Prostate gland (tissue), 2 donors: ENCODE results near the gene HLA-DPB1. TPM values are rescaled to one million over a fixed set of nuclear protein-coding genes. Genes with fewer than 3 reads are reported as not detected.

Source experiments
- DNase-seq: peaks from one replicate; pipeline ENCODE4 v3.0.0-alpha.2; 2019; ENCODE audit warnings: low spot score
- H3K27ac ChIP-seq, 2 donors: fragments of 200-600 bp; sonication (generic); 2 replicates each; pipeline ENCODE4 v1.5.1; 2017 to 2019
- H3K27me3 ChIP-seq: fragments of 200-600 bp; sonication (generic); replicated peaks from 2 replicates; pipeline ENCODE4 v1.5.1; 2019; ENCODE audit not compliant: insufficient read depth
- H3K36me3 ChIP-seq, 2 donors: fragments of 200-600 bp; sonication (generic); 1 replicate in 1 of 2; 2 replicates in 1 of 2; pipeline versions ENCODE4 v1.5.1 to v1.8.1; 2017 to 2019
- H3K4me1 ChIP-seq: fragments of 200-600 bp; sonication (generic); replicated peaks from 2 replicates; pipeline ENCODE4 v1.5.1; 2019
- H3K4me3 ChIP-seq, 2 donors: fragments of 200-600 bp; sonication (generic); 2 replicates each; pipeline ENCODE4 v1.5.1; 2017 to 2019
- H3K9me3 ChIP-seq: fragments of 200-600 bp; sonication (generic); 2 replicates; pipeline ENCODE4 v1.5.1; 2017
- POLR2A ChIP-seq: fragments of 450-650 bp; IDR thresholded peaks from one replicate; pipeline ENCODE4 v1.6.1; 2016; ENCODE audit warnings: antibody characterized with exemption, mild to moderate bottlenecking
- POLR2AphosphoS5 ChIP-seq: sonication (generic); formaldehyde crosslinking; IDR thresholded peaks from one replicate; pipeline ENCODE4 v1.6.1; 2017; ENCODE audit warnings: antibody characterized with exemption
- WGBS: methylation state at CpG from one replicate; pipeline ENCODE4 v1.1.5; 2018; 5-methylcytosine and 5-hydroxymethylcytosine counted together
- intact Hi-C: fragments of 100-400 bp; cut with DNase I; formaldehyde crosslinking; loops from one replicate; pipeline ENCODE4 v1.14.2; 2022
- total RNA-seq, 2 donors: library from RNA; depleted of rRNA; stranded (reverse); fragments of >200 nt; gene quantifications; one replicate each; pipeline ENCODE4 v1.1.0, GENCODE V29; 2016
- TF ChIP-seq, protein P1 (sequence below), 4 experiments: fragments of 200-600 bp in 2 of 4; fragments of 450-650 bp in 2 of 4; sonication (generic) in 2 of 4; IDR thresholded peaks; 1 replicate in 3 of 4; 2 replicates in 1 of 4; pipeline ENCODE4 v1.5.1; 2016 to 2019; ENCODE audit warnings: antibody characterized with exemption in 4 of 4, mild to moderate bottlenecking in 2 of 4, moderate library complexity in 2 of 4

HLA-DPB1 gene
- total RNA-seq, 2 donors from 2014 or later, result 51.6 to 57.5 TPM

DNA sequence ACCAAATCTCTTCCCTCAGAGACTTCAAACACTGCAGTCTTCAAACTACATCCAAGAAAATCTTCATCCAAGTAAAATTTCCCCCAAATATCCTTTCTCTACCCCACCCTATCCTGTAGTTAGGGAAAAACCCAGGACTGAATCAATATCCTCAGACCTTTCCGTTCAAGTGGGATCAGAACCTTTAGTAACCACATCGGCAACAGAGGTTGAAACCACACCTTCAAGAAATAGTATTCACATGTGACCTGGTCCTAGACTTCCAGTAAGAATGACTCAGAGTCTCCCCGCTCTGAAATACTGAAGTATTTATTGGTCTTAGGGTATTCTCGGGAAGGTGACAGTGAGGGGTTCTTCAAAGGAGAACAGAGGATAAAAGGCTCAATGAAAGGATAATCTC, 11.1 kb upstream of the HLA-DPB1 start:
- Histone ChIP-seq H3K4me1 (no peaks in the 10 kb centered on the region), H3K27ac (no peak overlapping the region), H3K27me3 (no peaks in the 10 kb centered on the region), H3K36me3 (no peaks in the 10 kb centered on the region), H3K9me3 (no peaks in the 10 kb centered on the region), H3K4me3 (no peak overlapping the region)
- no peak for TF ChIP-seq POLR2AphosphoS5
- no peak for TF ChIP-seq POLR2A
- TF ChIP-seq, protein P1, sequence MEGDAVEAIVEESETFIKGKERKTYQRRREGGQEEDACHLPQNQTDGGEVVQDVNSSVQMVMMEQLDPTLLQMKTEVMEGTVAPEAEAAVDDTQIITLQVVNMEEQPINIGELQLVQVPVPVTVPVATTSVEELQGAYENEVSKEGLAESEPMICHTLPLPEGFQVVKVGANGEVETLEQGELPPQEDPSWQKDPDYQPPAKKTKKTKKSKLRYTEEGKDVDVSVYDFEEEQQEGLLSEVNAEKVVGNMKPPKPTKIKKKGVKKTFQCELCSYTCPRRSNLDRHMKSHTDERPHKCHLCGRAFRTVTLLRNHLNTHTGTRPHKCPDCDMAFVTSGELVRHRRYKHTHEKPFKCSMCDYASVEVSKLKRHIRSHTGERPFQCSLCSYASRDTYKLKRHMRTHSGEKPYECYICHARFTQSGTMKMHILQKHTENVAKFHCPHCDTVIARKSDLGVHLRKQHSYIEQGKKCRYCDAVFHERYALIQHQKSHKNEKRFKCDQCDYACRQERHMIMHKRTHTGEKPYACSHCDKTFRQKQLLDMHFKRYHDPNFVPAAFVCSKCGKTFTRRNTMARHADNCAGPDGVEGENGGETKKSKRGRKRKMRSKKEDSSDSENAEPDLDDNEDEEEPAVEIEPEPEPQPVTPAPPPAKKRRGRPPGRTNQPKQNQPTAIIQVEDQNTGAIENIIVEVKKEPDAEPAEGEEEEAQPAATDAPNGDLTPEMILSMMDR (IDR thresholded peaks at IDR 0.05), result no peak
- 52% methylated on average over 4 of the region's 4 CpGs for WGBS
- DNase-seq, result no peak
- intact Hi-C loops, result no loop called here

DNA sequence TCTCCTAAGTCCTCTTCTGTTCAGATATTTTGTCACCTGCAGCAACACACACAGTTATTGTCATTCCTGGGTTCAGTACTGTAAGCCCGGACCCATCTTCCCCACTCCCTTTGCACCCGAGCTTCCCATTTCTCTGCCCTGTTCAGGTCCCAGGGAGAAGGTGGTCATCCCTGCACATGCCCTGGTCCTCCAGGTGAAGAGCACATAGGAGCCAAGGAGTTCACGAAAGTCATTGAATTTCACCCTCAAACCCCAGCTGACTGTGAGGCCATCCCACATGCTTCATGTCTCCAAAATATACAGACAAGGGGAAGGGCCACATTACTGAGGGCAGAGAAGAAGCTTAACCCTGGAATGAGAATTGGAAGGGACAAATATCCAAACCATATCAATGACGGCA, 10.5 kb upstream of the HLA-DPB1 start:
- H3K4me1 ChIP-seq, result no peaks in the 10 kb centered on the region
- DNase-seq, result no peak
- no peaks in the 10 kb centered on the region for H3K9me3 ChIP-seq
- no peak for TF ChIP-seq POLR2A
- TF ChIP-seq, protein P1 (IDR thresholded peaks at IDR 0.05), result no peak
- TF ChIP-seq POLR2AphosphoS5, result no peak
- H3K27ac ChIP-seq, result no peak overlapping the region
- H3K27me3 ChIP-seq, result no peaks in the 10 kb centered on the region
- 89% methylated on average over 4 of the region's 4 CpGs for WGBS
- H3K4me3 ChIP-seq, result no peak overlapping the region
- intact Hi-C loops, result no loop called here
- no peaks in the 10 kb centered on the region for H3K36me3 ChIP-seq

DNA sequence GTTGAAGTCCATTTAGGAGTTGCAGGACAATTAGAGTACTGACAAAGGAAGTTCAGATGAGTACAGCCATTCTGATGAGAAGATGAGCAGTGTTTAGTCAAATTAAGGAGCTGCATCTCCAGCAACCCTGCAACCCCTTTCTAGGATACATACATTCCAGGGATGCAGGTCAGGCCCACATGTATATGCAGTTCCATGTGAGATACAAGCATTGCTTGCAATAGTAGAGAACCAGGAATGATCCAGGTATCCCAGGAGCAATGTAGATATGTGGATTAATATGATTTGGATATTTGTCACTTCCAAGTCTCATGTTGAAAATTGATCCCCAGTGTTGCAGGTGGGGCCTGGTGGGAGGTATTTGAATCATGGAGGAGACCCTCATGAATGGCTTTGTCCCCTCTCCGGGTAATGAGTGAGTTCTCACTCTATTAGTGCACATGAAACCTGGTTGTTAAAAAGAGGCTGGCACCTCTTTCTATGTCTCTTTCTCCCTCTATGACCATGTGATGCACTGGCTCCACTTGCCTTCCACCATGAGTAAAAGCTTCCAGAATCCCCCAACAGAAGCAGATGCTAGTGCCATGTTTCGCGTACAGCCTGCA, 8.8 kb upstream of the HLA-DPB1 start:
- no peaks in the 10 kb centered on the region for H3K9me3 ChIP-seq
- H3K4me3 ChIP-seq, result no peak overlapping the region
- H3K4me1 ChIP-seq, result no peaks in the 10 kb centered on the region
- intact Hi-C loops, result no loop called here
- TF ChIP-seq, protein P1 (IDR thresholded peaks at IDR 0.05), result no peak
- no peak for TF ChIP-seq POLR2AphosphoS5
- no peak for TF ChIP-seq POLR2A
- no peaks in the 10 kb centered on the region for H3K27me3 ChIP-seq
- 95% methylated on average over 3 of the region's 3 CpGs for WGBS
- no peak for DNase-seq
- H3K36me3 ChIP-seq, result no peaks in the 10 kb centered on the region
- H3K27ac ChIP-seq, result no peak overlapping the region

DNA sequence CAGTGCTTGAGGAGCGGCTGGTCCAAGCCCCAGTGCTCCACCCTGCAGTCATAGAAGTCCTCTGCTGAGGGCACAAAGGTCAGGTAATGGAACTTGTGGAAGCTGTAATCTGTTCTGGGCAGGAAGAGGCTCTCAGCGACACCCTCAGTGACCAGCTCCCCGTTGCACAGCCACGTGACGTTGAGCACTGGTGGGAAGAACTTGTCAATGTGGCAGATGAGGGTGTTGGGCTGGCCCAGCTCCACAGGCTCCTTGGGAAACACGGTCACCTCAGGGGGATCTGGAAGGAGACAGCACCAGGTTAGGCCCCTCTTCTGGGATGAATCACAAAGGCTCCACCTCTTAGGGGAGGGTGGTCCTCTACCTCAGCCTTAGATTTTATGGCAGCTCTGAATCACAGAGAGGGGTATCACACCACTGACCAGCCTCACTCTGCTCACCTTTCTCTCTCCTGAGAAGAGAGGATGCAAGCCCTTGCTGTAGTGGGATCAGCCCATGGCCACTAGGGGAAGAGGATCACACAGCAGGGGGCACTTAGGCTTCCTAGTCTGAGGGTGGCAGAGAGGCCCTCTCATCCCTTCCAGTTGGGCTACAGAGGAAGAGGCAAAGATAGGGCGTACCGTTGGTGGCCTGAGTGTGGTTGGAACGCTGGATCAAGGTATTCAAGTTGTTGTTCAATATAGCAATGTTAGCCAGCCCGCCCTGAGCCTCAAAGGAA, 6.6 kb upstream of the HLA-DPB1 start:
- no peak for DNase-seq
- TF ChIP-seq POLR2AphosphoS5 (no peak), POLR2A (no peak)
- TF ChIP-seq, protein P1 (IDR thresholded peaks at IDR 0.05), result no peak
- Histone ChIP-seq H3K36me3 (no peaks in the 10 kb centered on the region), H3K27ac (no peak overlapping the region), H3K4me3 (no peak overlapping the region), H3K27me3 (no peaks in the 10 kb centered on the region), H3K9me3 (no peaks in the 10 kb centered on the region), H3K4me1 (no peaks in the 10 kb centered on the region)
- 90% methylated on average over 10 of the region's 10 CpGs for WGBS
- intact Hi-C loops, result no loop called here

DNA sequence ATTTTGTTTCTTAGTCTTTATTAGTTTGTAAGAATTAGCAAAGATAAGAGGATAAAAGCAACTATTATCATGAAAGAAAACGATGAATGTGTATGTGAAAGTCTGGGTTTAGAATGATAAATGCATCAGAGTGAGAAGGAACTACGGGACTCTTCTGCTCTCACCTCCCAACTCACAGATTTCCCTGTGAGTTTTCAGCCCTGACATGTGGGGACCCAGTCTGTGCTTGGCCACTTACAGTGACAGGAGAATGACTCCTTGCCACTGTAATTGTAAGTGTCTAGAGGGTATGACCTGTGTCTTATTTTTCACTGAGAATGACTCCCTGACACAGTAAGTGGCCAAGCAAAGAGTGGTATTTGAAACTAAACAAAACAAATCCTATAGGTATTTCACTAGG, 4.9 kb upstream of the HLA-DPB1 start:
- intact Hi-C loops, result no loop called here
- 69% methylated on average over 2 of the region's 2 CpGs for WGBS
- no peak overlapping the region for H3K4me3 ChIP-seq
- no peak for DNase-seq
- H3K36me3 ChIP-seq, result no peaks in the 10 kb centered on the region
- no peaks in the 10 kb centered on the region for H3K9me3 ChIP-seq
- no peaks in the 10 kb centered on the region for H3K27me3 ChIP-seq
- TF ChIP-seq POLR2AphosphoS5 (no peak), POLR2A (no peak)
- TF ChIP-seq, protein P1 (IDR thresholded peaks at IDR 0.05), result no peak
- H3K27ac ChIP-seq, result no peak overlapping the region
- no peaks in the 10 kb centered on the region for H3K4me1 ChIP-seq
